ENCODE data around the gene ONECUT1.

- no peak for TF ChIP-seq EP300 (IDR thresholded peaks at IDR 0.05)
- no peak for TF ChIP-seq CTCF (IDR thresholded peaks at IDR 0.05)
- TF ChIP-seq, protein P1, sequence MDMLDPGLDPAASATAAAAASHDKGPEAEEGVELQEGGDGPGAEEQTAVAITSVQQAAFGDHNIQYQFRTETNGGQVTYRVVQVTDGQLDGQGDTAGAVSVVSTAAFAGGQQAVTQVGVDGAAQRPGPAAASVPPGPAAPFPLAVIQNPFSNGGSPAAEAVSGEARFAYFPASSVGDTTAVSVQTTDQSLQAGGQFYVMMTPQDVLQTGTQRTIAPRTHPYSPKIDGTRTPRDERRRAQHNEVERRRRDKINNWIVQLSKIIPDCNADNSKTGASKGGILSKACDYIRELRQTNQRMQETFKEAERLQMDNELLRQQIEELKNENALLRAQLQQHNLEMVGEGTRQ (IDR thresholded peaks at IDR 0.05), result no peak
- no peak for TF ChIP-seq POLR2A (IDR thresholded peaks at IDR 0.05; ENCODE audit: low read length)
- TF ChIP-seq NPAS2 (CRISPR knock-in tag; IDR thresholded peaks at IDR 0.05; ENCODE audit: borderline replicate concordance), result no peak
- no peak for TF ChIP-seq ZSCAN20 (CRISPR knock-in tag; IDR thresholded peaks at IDR 0.05)
- TF ChIP-seq, protein P2, sequence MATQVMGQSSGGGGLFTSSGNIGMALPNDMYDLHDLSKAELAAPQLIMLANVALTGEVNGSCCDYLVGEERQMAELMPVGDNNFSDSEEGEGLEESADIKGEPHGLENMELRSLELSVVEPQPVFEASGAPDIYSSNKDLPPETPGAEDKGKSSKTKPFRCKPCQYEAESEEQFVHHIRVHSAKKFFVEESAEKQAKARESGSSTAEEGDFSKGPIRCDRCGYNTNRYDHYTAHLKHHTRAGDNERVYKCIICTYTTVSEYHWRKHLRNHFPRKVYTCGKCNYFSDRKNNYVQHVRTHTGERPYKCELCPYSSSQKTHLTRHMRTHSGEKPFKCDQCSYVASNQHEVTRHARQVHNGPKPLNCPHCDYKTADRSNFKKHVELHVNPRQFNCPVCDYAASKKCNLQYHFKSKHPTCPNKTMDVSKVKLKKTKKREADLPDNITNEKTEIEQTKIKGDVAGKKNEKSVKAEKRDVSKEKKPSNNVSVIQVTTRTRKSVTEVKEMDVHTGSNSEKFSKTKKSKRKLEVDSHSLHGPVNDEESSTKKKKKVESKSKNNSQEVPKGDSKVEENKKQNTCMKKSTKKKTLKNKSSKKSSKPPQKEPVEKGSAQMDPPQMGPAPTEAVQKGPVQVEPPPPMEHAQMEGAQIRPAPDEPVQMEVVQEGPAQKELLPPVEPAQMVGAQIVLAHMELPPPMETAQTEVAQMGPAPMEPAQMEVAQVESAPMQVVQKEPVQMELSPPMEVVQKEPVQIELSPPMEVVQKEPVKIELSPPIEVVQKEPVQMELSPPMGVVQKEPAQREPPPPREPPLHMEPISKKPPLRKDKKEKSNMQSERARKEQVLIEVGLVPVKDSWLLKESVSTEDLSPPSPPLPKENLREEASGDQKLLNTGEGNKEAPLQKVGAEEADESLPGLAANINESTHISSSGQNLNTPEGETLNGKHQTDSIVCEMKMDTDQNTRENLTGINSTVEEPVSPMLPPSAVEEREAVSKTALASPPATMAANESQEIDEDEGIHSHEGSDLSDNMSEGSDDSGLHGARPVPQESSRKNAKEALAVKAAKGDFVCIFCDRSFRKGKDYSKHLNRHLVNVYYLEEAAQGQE (IDR thresholded peaks at IDR 0.05), result no peak
- no peak for TF ChIP-seq PBX3 (IDR thresholded peaks at IDR 0.05)
- TF ChIP-seq MAZ (IDR thresholded peaks at IDR 0.05; ENCODE audit: borderline replicate concordance, low read depth, low read length), result no peak
- TF ChIP-seq JUNB (IDR thresholded peaks at IDR 0.05), result no peak
- no peak for TF ChIP-seq JUN (IDR thresholded peaks at IDR 0.05)
Measured at GRCh38 chr15:52738311-52738710, 51.8 kb downstream of the ONECUT1 start.
